Activated naive CD8-positive, alpha-beta T cell treated with anti-CD3 and anti-CD28 coated beads, Interleukin-2, amount 50 U/mL, for 24 hours (primary cell): ENCODE results near the gene TTC9.

ENCODE experiments used
- ATAC-seq: fragments of 150-1000 bp; cut with Tn5 transposase; one replicate; pipeline ENCODE4 v1.10.0; 2021
- DNase-seq: peaks from one replicate; pipeline ENCODE4 v3.0.0; 2021
- H3K27ac Mint-ChIP-seq: one replicate; pipeline ENCODE4 v1.8.0; 2021; ENCODE audit warnings: mild to moderate bottlenecking, mixed read lengths
- H3K27me3 Mint-ChIP-seq: one replicate; pipeline ENCODE4 v1.8.0; 2021; ENCODE audit warnings: mixed read lengths
- H3K36me3 Mint-ChIP-seq: one replicate; pipeline ENCODE4 v1.8.0; 2021; ENCODE audit warnings: low read depth, mixed read lengths
- H3K4me1 Mint-ChIP-seq: one replicate; pipeline ENCODE4 v1.8.0; 2021; ENCODE audit warnings: mixed read lengths
- H3K4me3 Mint-ChIP-seq: one replicate; pipeline ENCODE4 v1.8.0; 2021; ENCODE audit warnings: mild to moderate bottlenecking, moderate library complexity, mixed read lengths
- H3K9me3 Mint-ChIP-seq: one replicate; pipeline ENCODE4 v1.8.0; 2021; ENCODE audit warnings: mixed read lengths

The TTC9 gene

DNA sequence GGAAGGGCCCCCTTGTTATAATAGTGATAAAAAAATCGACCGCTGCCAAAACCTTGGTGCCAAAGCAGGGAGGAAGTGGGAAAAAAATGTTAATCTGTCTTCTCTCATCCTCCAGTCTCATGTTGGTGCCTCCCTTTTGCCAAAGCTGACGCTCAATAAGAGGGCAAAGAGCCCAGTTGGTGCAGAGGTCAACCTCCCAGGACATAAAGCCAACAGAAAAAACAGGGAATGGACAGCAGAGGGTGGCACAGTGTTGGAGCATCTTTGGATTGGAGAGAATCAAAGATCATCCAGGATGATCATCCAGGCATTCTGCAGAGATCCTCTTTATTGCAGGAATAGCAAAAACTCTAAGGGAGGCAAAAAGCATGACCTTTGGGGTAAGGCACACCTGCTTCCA, 9.8 kb upstream of the TTC9 start:
- Mint-ChIP-seq H3K27me3 (no peaks in the 10 kb centered on the region), H3K4me1 (peaks cover 6% of the 10 kb centered on the region), H3K27ac (no peak overlapping the region), H3K9me3 (peaks cover 13% of the 10 kb centered on the region), H3K36me3 (peaks cover 12% of the 10 kb centered on the region), H3K4me3 (no peak overlapping the region)
- ATAC-seq (no peak), DNase-seq (no peak)

DNA sequence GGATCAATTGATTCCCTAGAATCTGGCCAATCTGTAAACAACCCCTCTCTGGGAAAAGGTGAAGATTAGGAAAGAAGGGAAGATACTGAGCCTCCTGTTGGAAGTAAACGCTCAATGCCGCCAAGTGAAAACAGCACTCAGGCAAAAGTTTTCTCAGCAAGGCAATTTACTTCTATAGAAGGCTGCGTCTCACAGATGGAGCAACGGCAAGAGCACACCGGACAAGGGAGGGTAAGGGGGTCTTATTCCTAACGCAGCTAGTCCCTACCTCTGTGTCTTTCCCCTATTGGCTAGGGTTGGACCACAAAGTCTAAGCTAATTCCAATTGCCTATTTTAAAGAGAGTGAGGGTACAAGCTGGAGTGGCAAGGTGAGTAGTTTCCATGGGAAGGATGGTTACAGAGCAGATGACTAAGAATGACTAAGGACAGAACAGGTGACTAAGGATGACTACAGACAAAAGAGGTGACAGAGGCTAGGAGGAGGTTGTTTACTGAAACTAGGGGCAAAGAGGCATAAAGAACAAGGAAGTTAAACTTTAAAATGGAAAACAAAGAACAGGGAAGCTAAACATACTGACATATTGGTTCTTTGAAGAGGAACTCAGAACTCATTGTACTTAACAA, 5.6 kb upstream of the TTC9 start:
- H3K4me1 Mint-ChIP-seq: peaks cover 19% of the 10 kb centered on the region
- ATAC-seq: peak; percentile 61
- no peaks in the 10 kb centered on the region for H3K27me3 Mint-ChIP-seq

DNA sequence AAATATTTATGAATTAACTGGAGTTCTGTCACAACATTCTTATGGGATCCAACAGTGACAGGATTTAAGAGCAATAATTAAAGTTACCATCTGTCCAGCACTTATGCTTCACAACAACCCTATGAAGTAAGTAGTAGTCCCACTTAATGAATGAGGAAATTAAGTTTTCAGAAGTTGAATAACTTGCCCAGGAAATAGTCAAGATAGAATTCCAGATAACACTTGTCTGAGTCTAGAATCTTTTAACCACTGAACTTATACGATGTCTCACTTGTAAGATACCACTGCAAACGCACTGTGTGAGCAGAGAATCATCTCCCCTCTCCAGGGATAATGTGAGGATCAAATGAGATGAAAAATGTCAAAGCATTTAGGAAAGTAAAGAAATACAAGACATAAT, 3.3 kb upstream of the TTC9 start:
- ATAC-seq (no peak), DNase-seq (no peak)
- Mint-ChIP-seq H3K4me3 (no peak overlapping the region), H3K4me1 (peaks cover 28% of the 10 kb centered on the region), H3K9me3 (peaks cover 5% of the 10 kb centered on the region), H3K27ac (no peak overlapping the region), H3K36me3 (peaks cover 12% of the 10 kb centered on the region), H3K27me3 (no peaks in the 10 kb centered on the region)

More for the DNA sequence above, 5.6 kb upstream of the TTC9 start:
- no peak overlapping the region for H3K4me3 Mint-ChIP-seq
- DNase-seq: no peak
- peaks cover 5% of the 10 kb centered on the region for H3K9me3 Mint-ChIP-seq
- peaks cover 11% of the 10 kb centered on the region for H3K36me3 Mint-ChIP-seq
- H3K27ac Mint-ChIP-seq: no peak overlapping the region

- H3K4me1 Mint-ChIP-seq: peaks cover 50% of the 10 kb centered on the region
- peak; percentile 72 for ATAC-seq
- peak overlapping the region; percentile 93 for H3K4me3 Mint-ChIP-seq
- H3K36me3 Mint-ChIP-seq: peaks cover 2% of the 10 kb centered on the region
- DNase-seq: peak; percentile 52
- H3K27ac Mint-ChIP-seq: peak overlapping the region; percentile 91
- peaks cover 5% of the 10 kb centered on the region for H3K9me3 Mint-ChIP-seq
- no peaks in the 10 kb centered on the region for H3K27me3 Mint-ChIP-seq
These were observed 673 bp upstream of the TTC9 start for GRCh38 chr14:70640938-70641547.

DNA sequence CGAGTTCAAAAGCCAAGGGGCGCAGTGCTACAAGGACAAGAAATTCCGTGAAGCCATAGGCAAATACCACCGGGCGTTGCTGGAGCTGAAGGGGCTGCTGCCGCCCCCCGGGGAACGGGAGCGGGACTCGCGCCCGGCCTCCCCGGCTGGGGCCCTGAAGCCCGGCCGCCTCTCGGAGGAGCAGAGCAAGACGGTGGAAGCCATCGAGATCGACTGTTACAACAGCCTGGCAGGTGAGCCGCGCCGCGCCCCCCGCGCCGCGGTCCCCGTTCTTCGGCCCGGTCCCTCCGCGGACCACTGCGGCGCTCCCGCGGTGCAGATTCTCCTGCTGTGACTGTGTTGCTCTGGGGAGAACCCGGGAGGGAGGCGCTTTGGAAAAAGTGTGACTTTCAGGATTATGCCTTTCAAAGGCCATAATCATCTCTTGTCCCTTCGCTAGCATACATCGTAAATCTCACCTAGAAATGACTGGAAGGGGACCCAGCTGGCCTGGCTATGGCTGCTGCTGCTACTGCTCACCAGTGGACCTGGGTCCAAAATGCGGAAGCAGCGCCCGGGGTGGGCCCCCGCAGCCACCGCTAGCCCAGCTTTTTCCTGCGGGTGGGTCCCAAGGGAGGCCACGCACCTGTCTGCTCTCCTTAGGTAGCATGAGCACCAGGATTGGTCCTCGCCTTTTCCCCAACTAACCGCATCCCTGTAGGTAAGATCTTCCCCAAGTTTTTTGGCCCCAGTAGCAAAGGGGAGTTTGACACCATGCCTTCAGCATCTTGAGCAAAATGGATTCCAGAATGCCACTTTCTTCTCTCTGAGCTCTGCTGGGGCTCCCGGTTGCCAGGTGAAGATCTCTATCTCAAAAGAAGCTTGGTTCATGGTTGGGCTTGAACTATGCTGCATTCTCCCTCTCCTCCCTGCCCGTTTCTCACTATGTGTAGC, 853 bp downstream of the TTC9 start:
- Mint-ChIP-seq H3K4me3 (peak overlapping the region; percentile 88), H3K36me3 (peaks cover 2% of the 10 kb centered on the region), H3K27me3 (no peaks in the 10 kb centered on the region), H3K4me1 (peaks cover 57% of the 10 kb centered on the region), H3K9me3 (no peaks in the 10 kb centered on the region), H3K27ac (peak overlapping the region; percentile 78)
- peak; percentile 52 for DNase-seq
- ATAC-seq: peak; percentile 27

DNA sequence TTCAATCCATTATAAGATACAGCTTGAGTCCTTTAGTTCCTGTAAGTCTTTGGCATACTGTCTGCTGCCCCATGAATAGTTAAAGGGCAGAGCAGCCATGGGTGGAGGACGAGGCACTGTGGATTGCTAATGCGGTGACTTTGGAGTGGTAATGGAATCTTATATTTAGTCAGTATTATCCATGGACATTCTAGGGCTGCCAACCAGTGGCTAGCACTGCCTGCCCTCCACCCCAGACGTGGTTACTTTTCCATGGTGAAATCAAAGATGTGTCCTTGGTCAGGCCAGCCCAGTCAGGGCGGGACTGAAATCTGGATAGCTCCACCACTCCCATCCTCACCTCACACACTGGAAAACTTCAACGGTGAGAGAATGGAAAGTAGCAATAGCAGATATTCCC, 2.3 kb downstream of the TTC9 start:
- ATAC-seq (no peak), DNase-seq (no peak)
- Mint-ChIP-seq H3K36me3 (peaks cover 2% of the 10 kb centered on the region), H3K27ac (no peak overlapping the region), H3K27me3 (no peaks in the 10 kb centered on the region), H3K4me1 (peaks cover 68% of the 10 kb centered on the region), H3K9me3 (no peaks in the 10 kb centered on the region), H3K4me3 (peak overlapping the region; percentile 88)

- Mint-ChIP-seq H3K36me3 (peaks cover 3% of the 10 kb centered on the region), H3K27me3 (no peaks in the 10 kb centered on the region), H3K4me1 (peaks cover 76% of the 10 kb centered on the region), H3K27ac (peak overlapping the region; percentile 17), H3K9me3 (no peaks in the 10 kb centered on the region), H3K4me3 (no peak overlapping the region)
- ATAC-seq (no peak), DNase-seq (no peak)
These were observed 4.2 kb downstream of the TTC9 start for GRCh38 chr14:70645892-70646291.

- Mint-ChIP-seq H3K9me3 (no peaks in the 10 kb centered on the region), H3K27ac (peak overlapping the region; percentile 26), H3K4me3 (peak overlapping the region; percentile 29), H3K4me1 (peaks cover 81% of the 10 kb centered on the region), H3K27me3 (no peaks in the 10 kb centered on the region), H3K36me3 (peaks cover 3% of the 10 kb centered on the region)
- DNase-seq (no peak), ATAC-seq (no peak)
These were observed 5.0 kb downstream of the TTC9 start for GRCh38 chr14:70646705-70647104.

GRCh38 chr14:70648346-70648745, 6.6 kb downstream of the TTC9 start:
- H3K4me3 Mint-ChIP-seq: no peak overlapping the region
- peaks cover 6% of the 10 kb centered on the region for H3K36me3 Mint-ChIP-seq
- ATAC-seq (no peak), DNase-seq (no peak)
- H3K27me3 Mint-ChIP-seq: no peaks in the 10 kb centered on the region
- no peak overlapping the region for H3K27ac Mint-ChIP-seq
- no peaks in the 10 kb centered on the region for H3K9me3 Mint-ChIP-seq
- H3K4me1 Mint-ChIP-seq: peaks cover 91% of the 10 kb centered on the region

GRCh38 chr14:70649803-70650202, 8.1 kb downstream of the TTC9 start:
- Mint-ChIP-seq H3K4me3 (no peak overlapping the region), H3K36me3 (peaks cover 6% of the 10 kb centered on the region), H3K9me3 (no peaks in the 10 kb centered on the region), H3K27ac (no peak overlapping the region), H3K27me3 (no peaks in the 10 kb centered on the region), H3K4me1 (peaks cover 90% of the 10 kb centered on the region)
- DNase-seq (no peak), ATAC-seq (no peak)

- Mint-ChIP-seq H3K4me3 (no peak overlapping the region), H3K9me3 (no peaks in the 10 kb centered on the region), H3K4me1 (peaks cover 92% of the 10 kb centered on the region), H3K27me3 (no peaks in the 10 kb centered on the region), H3K27ac (peak overlapping the region; percentile 32), H3K36me3 (peaks cover 6% of the 10 kb centered on the region)
- ATAC-seq: peak; percentile 71
- no peak for DNase-seq
These were observed 9.8 kb downstream of the TTC9 start for GRCh38 chr14:70651522-70651921.

- Mint-ChIP-seq H3K36me3 (peaks cover 6% of the 10 kb centered on the region), H3K4me1 (peaks cover 91% of the 10 kb centered on the region), H3K27me3 (no peaks in the 10 kb centered on the region), H3K9me3 (no peaks in the 10 kb centered on the region), H3K4me3 (no peak overlapping the region), H3K27ac (peak overlapping the region; percentile 66)
- DNase-seq (no peak), ATAC-seq (no peak)
These were observed 11.2 kb downstream of the TTC9 start for GRCh38 chr14:70652871-70653270.

DNA sequence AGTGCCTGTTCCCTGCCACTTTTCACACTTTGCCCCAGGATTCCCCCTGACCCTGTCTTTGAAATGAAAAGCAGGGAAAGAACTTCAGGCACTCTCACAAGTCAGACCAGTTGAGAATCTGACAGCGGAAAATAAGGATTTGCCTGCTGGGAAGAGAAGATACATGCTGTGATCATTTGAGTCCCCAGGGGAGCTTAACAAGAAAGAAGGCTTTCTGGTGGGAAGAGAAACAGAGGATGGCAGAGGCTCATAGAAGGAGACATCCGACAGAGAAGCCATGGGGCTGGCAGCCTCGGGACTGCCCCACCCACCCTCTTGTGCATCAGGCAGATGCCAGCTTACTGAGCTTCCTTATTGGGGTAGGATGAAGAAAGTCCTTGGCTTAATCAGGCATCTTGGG, 11.9 kb downstream of the TTC9 start:
- Mint-ChIP-seq H3K27ac (peak overlapping the region; percentile 68), H3K9me3 (no peaks in the 10 kb centered on the region), H3K4me1 (peaks cover 93% of the 10 kb centered on the region), H3K27me3 (no peaks in the 10 kb centered on the region), H3K4me3 (peak overlapping the region; percentile 8), H3K36me3 (peaks cover 6% of the 10 kb centered on the region)
- ATAC-seq (no peak), DNase-seq (no peak)

- ATAC-seq (no peak), DNase-seq (no peak)
- H3K27ac Mint-ChIP-seq: peak overlapping the region; percentile 98
- peak overlapping the region; percentile 81 for H3K4me3 Mint-ChIP-seq
- peaks cover 95% of the 10 kb centered on the region for H3K4me1 Mint-ChIP-seq
- H3K9me3 Mint-ChIP-seq: no peaks in the 10 kb centered on the region
- H3K36me3 Mint-ChIP-seq: peaks cover 6% of the 10 kb centered on the region
- no peaks in the 10 kb centered on the region for H3K27me3 Mint-ChIP-seq
These were observed 12.9 kb downstream of the TTC9 start for GRCh38 chr14:70654632-70655031.
